ENCODE measurements around the gene CCM2L.
A peak's percentile ranks its signal among the peaks of the same experiment; 100 is the strongest.

DNA sequence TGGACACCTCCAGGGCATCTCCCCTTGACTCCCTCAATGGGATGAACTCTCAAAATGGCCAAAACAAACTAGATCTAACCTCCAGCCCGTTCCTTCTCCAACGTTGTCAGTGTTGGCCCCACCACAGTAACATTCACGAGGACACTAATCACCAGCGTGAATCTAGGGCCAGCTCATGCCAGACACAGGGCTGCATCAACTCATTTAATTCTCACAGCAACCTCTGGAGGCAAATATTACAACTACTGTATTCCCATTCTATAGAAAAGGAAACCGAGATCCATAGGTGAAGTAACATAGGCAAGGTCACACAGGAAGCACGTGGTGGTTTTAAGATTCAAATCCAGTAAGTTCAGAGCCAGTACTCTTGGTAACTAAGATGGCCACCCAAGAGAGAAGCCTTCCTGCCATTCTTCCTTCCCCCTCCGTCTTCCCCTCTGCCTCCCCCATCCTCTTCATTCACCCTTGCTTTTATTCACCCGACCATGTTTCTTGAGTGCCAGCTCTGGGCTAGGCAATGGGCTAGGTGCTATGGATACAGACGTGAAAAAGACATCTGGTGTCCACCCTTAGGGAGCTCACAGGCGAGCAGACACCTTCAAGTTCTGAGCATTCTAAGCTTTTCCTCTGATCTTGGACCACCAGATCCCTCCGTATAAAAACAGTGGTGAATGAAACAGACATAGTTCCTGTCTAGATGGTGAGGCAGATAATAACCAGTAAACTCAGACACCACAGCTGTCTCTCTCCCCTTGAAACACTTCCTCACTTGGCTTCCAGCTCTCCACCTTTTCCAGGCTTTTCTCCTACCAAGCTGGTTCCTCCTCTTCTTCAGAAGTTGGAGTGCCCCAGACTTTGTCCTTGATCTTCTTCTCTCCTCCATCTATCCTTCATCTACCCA is 9.6 kb downstream of the CCM2L start:
- TF ChIP-seq, protein P1, sequence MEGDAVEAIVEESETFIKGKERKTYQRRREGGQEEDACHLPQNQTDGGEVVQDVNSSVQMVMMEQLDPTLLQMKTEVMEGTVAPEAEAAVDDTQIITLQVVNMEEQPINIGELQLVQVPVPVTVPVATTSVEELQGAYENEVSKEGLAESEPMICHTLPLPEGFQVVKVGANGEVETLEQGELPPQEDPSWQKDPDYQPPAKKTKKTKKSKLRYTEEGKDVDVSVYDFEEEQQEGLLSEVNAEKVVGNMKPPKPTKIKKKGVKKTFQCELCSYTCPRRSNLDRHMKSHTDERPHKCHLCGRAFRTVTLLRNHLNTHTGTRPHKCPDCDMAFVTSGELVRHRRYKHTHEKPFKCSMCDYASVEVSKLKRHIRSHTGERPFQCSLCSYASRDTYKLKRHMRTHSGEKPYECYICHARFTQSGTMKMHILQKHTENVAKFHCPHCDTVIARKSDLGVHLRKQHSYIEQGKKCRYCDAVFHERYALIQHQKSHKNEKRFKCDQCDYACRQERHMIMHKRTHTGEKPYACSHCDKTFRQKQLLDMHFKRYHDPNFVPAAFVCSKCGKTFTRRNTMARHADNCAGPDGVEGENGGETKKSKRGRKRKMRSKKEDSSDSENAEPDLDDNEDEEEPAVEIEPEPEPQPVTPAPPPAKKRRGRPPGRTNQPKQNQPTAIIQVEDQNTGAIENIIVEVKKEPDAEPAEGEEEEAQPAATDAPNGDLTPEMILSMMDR (optimal IDR thresholded peaks at IDR 0.05 in 1 of 3, IDR thresholded peaks at IDR 0.05 in 1 of 3, conservative IDR thresholded peaks at IDR 0.05 in 1 of 3; ENCODE audit: extremely low read depth in 1 of 3, insufficient read depth in 2 of 3, low read length in 3 of 3) = no peak
- TF ChIP-seq EZH2 (IDR thresholded peaks at IDR 0.05; ENCODE audit: low read length) = peak; percentile 96
